Measurements from ENCODE around the gene SMOC2. TPM values are rescaled to one million over a fixed set of nuclear protein-coding genes. Genes with fewer than 3 reads are reported as not detected.

The SMOC2 gene
- polyA plus RNA-seq, 1 donor: 56.2 TPM

GRCh38 chr6:168578036-168578435 is 137.1 kb downstream of the SMOC2 start:
- DNase-seq: no peak

GRCh38 chr6:168581236-168581635 is 140.3 kb downstream of the SMOC2 start:
- DNase-seq: no peak

- DNase-seq: no peak
Measured at GRCh38 chr6:168581706-168582105, 140.7 kb downstream of the SMOC2 start.

GRCh38 chr6:168582571-168582981 is 141.6 kb downstream of the SMOC2 start:
- no peak for DNase-seq

- no peak for DNase-seq
Measured at GRCh38 chr6:168583126-168583525, 142.1 kb downstream of the SMOC2 start.

- DNase-seq: no peak
Measured at GRCh38 chr6:168583821-168584220, 142.8 kb downstream of the SMOC2 start.

GRCh38 chr6:168584249-168584648 is 143.3 kb downstream of the SMOC2 start:
- no peak for DNase-seq

GRCh38 chr6:168584671-168585070 is 143.7 kb downstream of the SMOC2 start:
- no peak for DNase-seq

GRCh38 chr6:168585441-168585840 is 144.5 kb downstream of the SMOC2 start:
- no peak for DNase-seq

GRCh38 chr6:168589275-168589674 is 148.3 kb downstream of the SMOC2 start:
- DNase-seq: no peak

GRCh38 chr6:168590406-168590805 is 149.4 kb downstream of the SMOC2 start:
- DNase-seq: no peak

GRCh38 chr6:168596344-168596743 is 155.4 kb downstream of the SMOC2 start:
- no peak for DNase-seq

GRCh38 chr6:168597471-168597875 is 156.5 kb downstream of the SMOC2 start:
- no peak for DNase-seq

- no peak for DNase-seq
Measured at GRCh38 chr6:168598251-168599117, 157.5 kb downstream of the SMOC2 start.

- DNase-seq: no peak
Measured at GRCh38 chr6:168599118-168599494, 158.1 kb downstream of the SMOC2 start.

GRCh38 chr6:168599769-168600330 is 158.9 kb downstream of the SMOC2 start:
- DNase-seq: no peak

GRCh38 chr6:168600381-168600780 is 159.4 kb downstream of the SMOC2 start:
- DNase-seq: no peak

- DNase-seq: no peak
Measured at GRCh38 chr6:168601111-168601510, 160.1 kb downstream of the SMOC2 start.

GRCh38 chr6:168601546-168601945 is 160.6 kb downstream of the SMOC2 start:
- DNase-seq: no peak

GRCh38 chr6:168602576-168602975 is 161.6 kb downstream of the SMOC2 start:
- no peak for DNase-seq

- no peak for DNase-seq
Measured at GRCh38 chr6:168603234-168603633, 162.2 kb downstream of the SMOC2 start.

GRCh38 chr6:168605964-168606363 is 165.0 kb downstream of the SMOC2 start:
- no peak for DNase-seq

- DNase-seq: no peak
Measured at GRCh38 chr6:168606722-168607121, 165.7 kb downstream of the SMOC2 start.

All from hindlimb muscle (tissue), 1 donor.